GM19099 (cell line): Measurements from ENCODE around the gene NETO1.

Source experiments
- POLR2A ChIP-seq: IDR thresholded peaks from 3 replicates; pipeline ENCODE4 v1.6.1; 2011; ENCODE audit warnings: low read depth; ENCODE audit not compliant: insufficient read length; ENCODE audit errors: extremely low read depth

The NETO1 gene

DNA sequence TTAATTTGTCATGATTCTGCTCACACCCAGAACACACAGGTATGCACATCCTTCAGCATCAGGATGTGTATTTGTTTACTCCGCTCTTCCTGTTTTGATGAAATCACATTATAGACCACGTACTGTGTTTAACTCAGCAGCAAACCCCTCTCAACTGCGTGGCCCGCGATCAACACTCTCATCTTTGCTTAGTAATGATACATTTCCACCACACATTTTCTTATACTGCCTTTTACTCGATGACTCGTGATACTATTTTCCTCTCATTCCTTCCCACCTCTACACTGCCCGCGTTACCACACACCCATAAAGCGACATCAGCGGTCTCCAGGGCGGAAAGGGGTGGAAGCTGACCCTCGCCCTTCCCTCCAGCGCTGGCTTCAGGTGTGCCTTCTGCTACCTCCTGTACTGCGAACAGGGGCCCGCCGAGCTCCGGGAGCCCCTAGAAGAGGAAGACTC lies 1.3 kb downstream of the NETO1 start:
- no peak for TF ChIP-seq POLR2A

DNA sequence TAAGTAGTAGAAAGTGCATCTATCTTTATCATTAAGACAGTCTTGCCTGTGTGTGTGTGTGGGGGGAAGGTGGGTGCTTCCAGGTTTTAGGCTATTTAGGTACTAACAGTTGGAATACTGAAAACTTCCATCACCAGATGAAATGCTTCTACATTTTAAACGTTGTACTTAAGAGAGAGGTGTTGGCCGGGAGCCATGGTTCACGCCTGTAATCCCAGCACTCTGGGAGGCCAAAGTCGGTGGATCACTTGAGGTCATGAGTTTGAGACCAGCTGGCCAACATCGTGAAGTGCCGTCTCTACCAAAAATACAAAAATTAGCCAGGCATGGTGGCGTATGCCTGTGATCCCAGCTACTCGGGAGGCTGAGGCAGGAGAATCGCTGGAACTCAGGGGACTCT lies 4.0 kb downstream of the NETO1 start:
- no peak for TF ChIP-seq POLR2A

DNA sequence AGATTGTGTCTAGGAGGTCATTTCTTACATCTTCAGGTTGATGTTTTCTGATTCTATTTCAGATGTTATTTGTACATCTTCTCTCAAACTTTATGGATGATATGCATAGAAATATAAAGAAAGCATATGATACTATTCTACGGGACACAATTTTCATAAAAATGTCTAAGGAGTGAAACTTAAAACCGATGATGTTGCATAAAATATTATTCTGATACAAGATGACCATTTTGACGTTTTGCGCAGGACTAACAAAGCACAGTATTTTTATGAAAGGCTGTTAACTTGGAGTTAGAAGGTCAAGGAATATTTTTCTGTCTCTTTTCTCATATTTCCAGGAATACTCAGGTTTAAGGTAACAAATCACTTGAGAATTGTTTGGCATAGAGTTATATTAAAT lies 8.7 kb downstream of the NETO1 start:
- no peak for TF ChIP-seq POLR2A

DNA sequence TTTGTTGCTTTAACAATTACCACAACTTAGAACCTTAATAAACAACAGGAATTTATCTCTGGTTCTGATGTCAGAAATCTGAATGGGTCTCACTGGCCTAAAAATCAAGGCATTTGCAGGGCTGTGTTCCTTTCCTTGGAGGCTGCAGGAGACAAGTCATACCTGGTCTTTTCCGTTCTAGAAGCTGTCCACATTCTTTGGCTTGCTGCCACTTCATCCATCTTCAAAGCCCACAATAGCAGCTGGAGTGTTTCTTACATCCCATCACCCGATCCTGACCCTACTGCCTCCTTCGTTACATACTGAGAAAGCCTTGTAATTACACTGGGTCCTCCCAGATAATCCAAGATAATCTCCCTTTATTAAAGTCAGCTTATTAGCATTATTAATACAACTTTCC lies 18.1 kb downstream of the NETO1 start:
- no peak for TF ChIP-seq POLR2A

DNA sequence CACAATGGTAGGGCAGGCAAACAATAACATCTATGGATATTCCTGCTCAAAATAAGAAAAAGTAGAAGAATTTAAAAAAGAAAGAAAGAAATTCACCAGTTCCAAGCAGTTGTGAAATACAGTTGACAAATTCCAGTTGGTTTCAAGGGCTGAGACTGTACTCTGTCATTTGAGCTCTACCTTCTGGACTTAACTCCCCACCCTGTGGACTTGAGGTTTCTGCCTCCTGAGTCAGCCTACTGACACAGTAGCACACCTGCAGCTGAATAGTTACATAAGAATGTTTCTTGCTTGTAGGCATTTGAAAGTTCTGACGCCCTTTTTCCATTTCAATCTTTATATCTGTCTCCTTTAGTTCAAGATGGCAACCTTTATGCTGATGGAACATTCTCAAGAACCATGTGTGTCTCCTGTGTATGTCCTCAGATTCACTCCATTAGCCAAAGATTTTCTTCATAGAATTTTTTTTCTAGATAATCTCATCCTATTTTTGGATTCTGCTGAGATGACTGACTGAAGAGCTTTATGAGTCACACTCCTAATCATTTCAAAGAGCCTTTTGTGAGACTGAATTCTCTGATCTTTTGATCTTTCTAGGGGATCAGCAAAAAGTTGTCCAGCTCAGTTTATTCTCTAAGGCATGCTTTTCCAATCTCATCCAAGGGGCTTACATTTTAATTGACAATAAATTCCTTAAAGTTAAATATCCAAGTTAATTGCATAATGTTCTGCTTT lies 19.1 kb downstream of the NETO1 start:
- TF ChIP-seq POLR2A = no peak

DNA sequence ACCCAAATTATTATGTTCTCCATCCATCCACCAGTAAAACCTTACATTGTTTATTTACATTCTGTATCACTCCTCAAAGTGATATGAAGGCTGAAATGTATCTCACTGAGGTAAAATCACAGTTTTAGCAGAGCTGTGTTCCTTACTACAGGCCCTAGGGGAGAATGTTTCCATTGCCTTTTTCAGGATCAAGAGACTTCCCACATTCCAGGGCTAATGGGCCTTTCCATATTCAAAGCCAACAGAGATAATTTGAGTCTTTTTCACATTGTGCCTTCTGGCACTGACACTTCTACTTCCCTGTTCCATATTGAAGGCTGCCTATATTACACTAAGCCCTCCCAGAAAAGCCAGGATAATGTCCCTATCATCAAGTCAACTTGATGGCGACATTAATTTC lies 20.0 kb downstream of the NETO1 start:
- no peak for TF ChIP-seq POLR2A

DNA sequence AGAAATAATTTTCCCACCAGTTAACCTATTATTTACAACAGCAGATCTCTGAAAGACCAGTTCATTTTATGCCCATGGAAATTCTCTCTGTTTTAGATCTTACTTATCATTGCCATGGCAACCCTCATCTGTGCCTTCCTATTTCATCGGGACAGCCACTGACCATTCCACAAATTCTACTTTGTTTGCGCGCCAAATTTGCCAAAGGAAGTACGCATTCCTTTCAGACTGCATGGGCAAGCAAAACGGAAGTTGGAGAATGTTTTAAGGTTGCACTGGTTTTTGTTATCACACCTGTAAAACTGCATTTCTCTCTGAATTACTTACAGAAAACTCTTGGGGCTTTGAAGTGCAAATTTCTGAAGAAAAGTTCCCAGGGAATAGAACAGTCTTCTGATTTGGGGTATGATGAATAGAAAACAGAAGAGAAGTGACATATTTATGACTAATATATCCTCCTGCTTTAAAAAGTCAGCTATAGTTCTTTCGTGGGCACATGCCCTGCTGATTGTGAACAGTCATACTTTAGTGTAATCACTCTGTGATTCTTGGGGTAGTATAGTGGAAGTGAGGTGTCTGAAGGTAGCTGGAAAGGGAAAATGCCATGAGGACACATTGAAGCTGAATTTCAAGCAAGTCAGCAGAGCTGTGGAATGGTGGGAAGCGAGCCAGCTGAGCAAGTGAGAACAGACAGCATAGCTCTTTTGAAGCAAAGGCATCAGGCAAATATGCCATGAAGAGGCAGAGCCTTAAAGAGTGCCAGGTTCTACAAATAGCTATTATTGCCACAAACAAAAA lies 20.9 kb downstream of the NETO1 start:
- no peak for TF ChIP-seq POLR2A

DNA sequence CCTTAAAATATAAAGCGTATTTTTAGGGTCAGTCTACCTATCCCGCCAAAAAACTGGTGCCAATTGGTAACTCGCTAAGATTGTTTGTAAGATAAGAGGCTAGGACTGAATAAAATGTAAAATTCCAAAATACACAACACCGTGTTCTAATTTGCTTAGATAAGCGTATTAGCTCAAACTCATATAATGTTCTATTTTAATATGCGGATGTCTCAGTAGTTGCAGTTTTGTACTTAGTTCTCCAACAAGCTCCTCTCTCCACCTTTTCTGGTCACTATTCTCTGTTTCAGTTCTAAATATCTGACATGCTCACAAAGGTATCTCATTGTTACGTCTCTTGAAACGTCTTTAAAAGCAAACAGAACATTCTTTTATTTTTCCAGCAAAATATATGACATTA lies 24.0 kb downstream of the NETO1 start:
- no peak for TF ChIP-seq POLR2A

DNA sequence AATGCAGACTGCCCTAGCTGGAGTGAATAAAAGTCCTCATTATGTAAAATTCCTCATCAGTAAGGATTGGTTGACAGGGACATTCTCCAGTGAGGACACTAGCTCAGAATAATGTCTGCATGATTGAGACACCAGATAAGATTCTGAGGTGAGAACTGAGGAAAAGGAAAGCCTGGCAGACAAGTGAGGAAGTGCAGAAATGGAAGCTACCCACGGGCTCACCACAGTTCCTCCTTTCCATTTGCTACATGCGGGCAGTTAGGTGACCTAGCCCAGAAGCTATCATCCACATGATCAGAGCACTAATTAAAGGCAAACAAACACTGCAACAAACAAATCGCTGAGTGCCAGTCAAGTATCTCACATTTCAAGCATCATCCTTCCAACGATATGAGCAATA lies 27.7 kb downstream of the NETO1 start:
- no peak for TF ChIP-seq POLR2A

DNA sequence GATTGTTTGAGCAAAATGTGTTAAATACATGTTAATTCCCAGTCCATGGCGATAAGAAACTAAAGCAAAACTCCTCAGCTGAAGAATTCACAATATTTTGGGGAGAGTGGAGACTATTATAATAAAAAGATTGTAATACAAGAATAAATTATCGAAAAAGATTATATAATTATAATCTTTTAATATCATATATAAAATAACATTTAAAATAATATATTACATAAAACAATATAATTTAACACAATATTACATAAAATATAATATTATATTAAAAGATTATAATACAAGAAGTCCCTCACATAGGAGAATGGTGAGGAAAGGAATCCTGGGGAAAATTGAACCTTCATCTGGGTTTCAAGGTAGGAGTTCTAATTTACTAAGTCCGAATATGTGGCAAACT lies 33.1 kb downstream of the NETO1 start:
- TF ChIP-seq POLR2A = no peak

DNA sequence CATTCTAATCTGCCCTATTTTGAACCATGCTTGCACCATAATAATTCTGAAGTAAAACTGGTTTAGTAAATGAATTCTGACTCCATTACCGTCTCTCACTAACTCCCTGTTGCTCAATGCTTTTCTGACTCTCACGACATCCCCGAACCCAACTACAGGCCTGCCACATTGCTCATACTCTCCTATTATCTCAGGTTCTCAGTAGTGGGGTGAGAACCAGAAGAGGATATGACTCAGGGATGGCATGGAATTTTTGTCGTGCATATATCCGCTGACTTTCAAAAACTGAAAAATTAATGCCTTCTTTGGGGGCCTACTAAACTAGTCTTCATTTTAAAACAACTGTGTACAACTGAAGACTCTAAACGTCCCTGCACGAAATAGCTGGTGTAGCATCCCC lies 34.3 kb downstream of the NETO1 start:
- no peak for TF ChIP-seq POLR2A

DNA sequence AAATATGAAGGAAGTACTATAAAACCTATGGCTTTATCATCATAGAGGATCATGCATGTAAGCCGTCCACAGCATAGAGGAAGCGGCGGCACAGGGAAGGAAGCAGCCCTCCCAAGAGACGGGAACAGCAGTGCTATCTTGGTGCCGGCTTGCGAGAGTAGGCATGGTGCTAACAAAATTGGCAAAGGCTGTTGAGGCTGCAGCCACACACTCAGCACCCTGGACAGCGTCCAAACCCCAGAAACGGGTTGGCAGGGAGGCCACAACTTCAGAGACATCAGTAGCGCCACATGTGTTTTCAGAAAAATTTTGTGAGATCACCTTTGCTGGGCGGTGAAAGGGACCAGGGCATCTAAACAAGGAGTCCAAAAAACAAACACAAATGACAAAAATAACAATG lies 37.7 kb downstream of the NETO1 start:
- no peak for TF ChIP-seq POLR2A

DNA sequence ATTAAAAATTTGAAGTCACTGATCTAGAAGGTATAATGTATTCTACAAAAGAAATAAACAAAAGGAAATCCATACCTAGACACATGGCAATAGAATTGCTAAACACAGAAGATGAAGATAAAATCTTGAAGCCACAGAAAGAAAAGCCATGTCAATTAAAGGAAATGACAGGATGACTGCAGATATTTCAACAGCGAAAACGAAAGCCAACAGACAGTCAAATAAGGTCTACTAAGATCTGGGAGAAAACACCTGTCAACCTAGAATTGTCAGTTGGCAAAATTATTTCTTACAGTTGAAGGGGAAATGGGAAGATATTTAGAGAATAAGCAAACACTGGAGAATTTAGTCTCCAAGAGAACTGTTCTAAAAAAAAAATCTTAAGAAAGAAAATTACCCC lies 39.2 kb downstream of the NETO1 start:
- no peak for TF ChIP-seq POLR2A

DNA sequence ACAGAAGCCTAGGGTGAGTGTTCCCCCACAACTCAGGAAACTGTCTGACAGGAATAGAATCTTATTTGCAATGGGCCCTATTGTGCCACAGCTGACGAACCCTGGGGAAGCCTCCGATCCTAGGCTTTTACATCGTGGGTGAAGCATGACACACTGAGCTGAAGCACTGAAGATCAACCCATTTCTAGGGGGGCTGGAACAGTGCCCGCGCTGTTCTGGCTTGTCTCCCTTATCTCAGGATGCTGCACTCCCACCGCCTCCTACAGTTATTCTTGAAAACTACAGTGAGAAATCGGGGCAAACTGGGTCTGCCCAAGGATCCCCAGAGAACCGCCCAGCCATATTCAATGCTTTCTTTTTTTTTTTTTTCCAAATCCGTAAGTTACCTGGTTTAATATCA lies 41.1 kb downstream of the NETO1 start:
- no peak for TF ChIP-seq POLR2A

DNA sequence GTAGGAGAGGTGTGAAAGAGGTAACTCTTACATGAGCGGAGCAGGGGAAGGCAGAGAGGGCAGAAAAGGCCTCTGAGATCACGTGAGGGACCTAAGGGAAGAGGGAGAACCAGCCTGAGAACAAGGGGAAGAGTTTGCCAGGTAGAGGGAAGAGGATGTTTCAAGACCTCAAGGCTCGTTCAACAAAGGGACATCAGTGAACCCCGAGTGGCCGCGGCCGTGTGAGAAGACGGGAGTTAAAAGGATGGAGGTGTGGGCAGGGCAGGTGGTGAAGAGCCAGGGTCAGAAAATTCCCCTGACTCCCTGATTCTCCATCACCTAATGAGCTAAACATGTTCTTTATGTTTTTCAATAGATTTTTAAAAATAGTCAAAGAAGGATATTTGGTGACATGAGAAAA lies 44.4 kb downstream of the NETO1 start:
- TF ChIP-seq POLR2A = no peak

DNA sequence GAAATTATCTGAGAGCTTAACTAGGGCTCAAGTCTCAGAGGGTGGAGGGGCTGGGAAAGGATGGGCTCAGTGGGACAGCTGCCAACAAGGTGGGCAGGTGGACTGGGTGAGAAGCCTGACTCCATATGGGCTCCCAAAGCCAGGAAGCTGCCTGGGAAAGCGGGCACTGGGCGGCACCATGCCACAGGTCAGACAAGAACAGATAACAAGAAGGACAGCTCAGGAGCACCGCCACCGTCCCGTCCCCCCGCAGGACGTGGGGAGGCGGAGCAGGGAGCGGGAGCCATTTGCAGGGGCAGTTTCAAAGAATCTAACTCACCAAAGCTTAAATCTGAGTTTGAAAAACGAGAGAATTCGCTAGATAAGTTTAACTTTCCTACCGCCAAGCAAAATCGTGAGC lies 45.6 kb downstream of the NETO1 start:
- no peak for TF ChIP-seq POLR2A
